Testis (tissue), 3 donors: Measurements from ENCODE around the gene STK36. TPM values are rescaled to one million over a fixed set of nuclear protein-coding genes. Genes with fewer than 3 reads are reported as not detected.

Experiments
- DNase-seq: peaks from one replicate; pipeline ENCODE4 v3.0.0-alpha.2; 2019
- H3K27ac ChIP-seq, 2 donors: fragments of 200-600 bp; sonication (generic); one replicate each; pipeline ENCODE4 v1.5.1; 2019
- H3K27me3 ChIP-seq: fragments of 200-600 bp; sonication (generic); one replicate; pipeline ENCODE4 v1.5.1; 2019
- H3K36me3 ChIP-seq: fragments of 200-600 bp; sonication (generic); one replicate; pipeline ENCODE4 v1.5.1; 2017; ENCODE audit warnings: low read depth; ENCODE audit errors: missing control alignments
- H3K4me1 ChIP-seq: fragments of 200-600 bp; sonication (generic); one replicate; pipeline ENCODE4 v1.5.1; 2019
- H3K4me3 ChIP-seq, 2 donors: fragments of 200-600 bp; sonication (generic); one replicate each; pipeline ENCODE4 v1.5.1; 2017 to 2019
- H3K9me3 ChIP-seq: fragments of 200-600 bp; sonication (generic); one replicate; pipeline ENCODE4 v1.5.1; 2017
- CTCF ChIP-seq, 3 experiments: fragments of 450-650 bp in 2 of 3; fragments of 200-600 bp in 1 of 3; sonication (generic) in 1 of 3; IDR thresholded peaks; one replicate each; pipeline ENCODE4 v1.5.1; 2016 to 2019; ENCODE audit warnings: antibody characterized with exemption in 3 of 3, mild to moderate bottlenecking in 2 of 3, moderate library complexity in 1 of 3
- POLR2A ChIP-seq: fragments of 450-650 bp; IDR thresholded peaks from one replicate; pipeline ENCODE4 v1.6.1; 2017; ENCODE audit warnings: antibody characterized with exemption, mild to moderate bottlenecking, moderate library complexity
- WGBS, 2 donors: methylation state at CpG; one replicate each; pipeline ENCODE4 v1.1.5; 2018; 5-methylcytosine and 5-hydroxymethylcytosine counted together
- intact Hi-C: fragments of 100-400 bp; cut with DNase I; formaldehyde crosslinking; loops from one replicate; pipeline ENCODE4 v1.15.1; 2023; ENCODE audit warnings: low total_unique reads
- polyA plus RNA-seq: library from polyadenylated mRNA; stranded (reverse); fragments of 350-450 nt; fragmentation: Illumina TruSeq; extraction: RNeasy Lipid Tissue Mini Kit (QIAGEN cat#74804); gene quantifications from one replicate; pipeline ENCODE4 v1.2.3, GENCODE V29; 2014; ENCODE audit warnings: low read depth, low replicate concordance; ENCODE audit not compliant: insufficient read depth
- total RNA-seq, 2 donors: library from RNA; depleted of rRNA; stranded (reverse); fragments of >200 nt; gene quantifications; one replicate each; pipeline ENCODE4 v1.2.3, GENCODE V29; 2016

STK36 gene
- total and polyA plus RNA-seq, 3 donors from 2014 or later, result 153 to 186 (median 168) TPM

DNA sequence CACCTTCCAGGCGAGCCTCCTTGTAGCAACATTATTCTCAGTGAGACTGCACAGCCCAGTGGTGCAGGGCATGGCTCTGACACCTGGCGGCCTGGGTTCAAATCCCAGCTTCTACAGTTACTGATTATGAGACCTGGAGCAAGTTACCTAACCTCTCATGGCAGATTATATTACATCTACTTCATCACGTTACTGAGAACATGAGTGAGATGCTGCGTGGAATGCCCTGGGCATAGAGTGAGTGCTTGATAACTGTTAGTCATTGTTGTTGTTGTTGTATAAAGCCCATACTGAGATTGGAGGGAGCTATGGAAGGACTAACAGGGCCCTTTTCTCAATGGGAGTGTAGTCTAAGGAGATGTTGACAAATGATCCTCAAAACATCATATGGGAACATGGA, 45.5 kb upstream of the STK36 start:
- no peaks in the 10 kb centered on the region for H3K27me3 ChIP-seq
- H3K4me3 ChIP-seq, result no peak overlapping the region
- H3K36me3 ChIP-seq, result no peaks in the 10 kb centered on the region
- no peak for DNase-seq
- no peak overlapping the region for H3K27ac ChIP-seq
- no peak for TF ChIP-seq POLR2A
- TF ChIP-seq CTCF (IDR thresholded peaks at IDR 0.05), result no peak
- H3K9me3 ChIP-seq, result no peaks in the 10 kb centered on the region
- 90 to 98% methylated on average over 4 of the region's 4 CpGs for WGBS, 2 donors
- no peaks in the 10 kb centered on the region for H3K4me1 ChIP-seq
- intact Hi-C loops, result no loop called here

DNA sequence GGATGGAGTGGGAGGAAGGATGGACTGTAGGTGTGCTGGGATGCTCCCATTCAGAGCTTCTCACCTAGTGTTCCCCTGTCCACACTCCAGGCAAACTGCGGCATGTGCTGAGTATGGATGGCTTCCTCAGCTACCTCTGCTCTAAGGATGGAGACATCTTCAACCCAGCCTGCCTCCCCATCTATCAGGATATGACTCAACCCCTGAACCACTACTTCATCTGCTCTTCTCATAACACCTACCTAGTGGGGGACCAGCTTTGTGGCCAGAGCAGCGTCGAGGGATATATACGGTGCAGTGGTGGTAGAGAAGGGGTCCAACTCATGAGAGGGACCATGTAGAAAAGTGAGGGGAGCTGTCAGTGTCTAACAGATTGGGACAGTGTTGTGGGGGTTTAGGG, 43.9 kb upstream of the STK36 start:
- no peaks in the 10 kb centered on the region for H3K27me3 ChIP-seq
- no peaks in the 10 kb centered on the region for H3K4me1 ChIP-seq
- H3K9me3 ChIP-seq, result no peaks in the 10 kb centered on the region
- 96 to 99% methylated on average over 4 of the region's 4 CpGs for WGBS, 2 donors
- DNase-seq, result no peak
- intact Hi-C loops, result no loop called here
- no peak overlapping the region for H3K27ac ChIP-seq
- TF ChIP-seq CTCF (IDR thresholded peaks at IDR 0.05) (no peak), POLR2A (no peak)
- no peaks in the 10 kb centered on the region for H3K36me3 ChIP-seq
- no peak overlapping the region for H3K4me3 ChIP-seq

GRCh38 chr2:218631837-218632236, 40.0 kb upstream of the STK36 start:
- DNase-seq, result no peak
- H3K4me3 ChIP-seq, result no peak overlapping the region
- no peak overlapping the region for H3K27ac ChIP-seq
- no peaks in the 10 kb centered on the region for H3K36me3 ChIP-seq
- intact Hi-C loops, result no loop called here
- WGBS, 2 donors, result 69 to 79% methylated on average over 4 of the region's 4 CpGs
- H3K27me3 ChIP-seq, result no peaks in the 10 kb centered on the region
- TF ChIP-seq CTCF (IDR thresholded peaks at IDR 0.05) (no peak), POLR2A (no peak)
- H3K4me1 ChIP-seq, result no peaks in the 10 kb centered on the region
- no peaks in the 10 kb centered on the region for H3K9me3 ChIP-seq

- Histone ChIP-seq H3K36me3 (no peaks in the 10 kb centered on the region), H3K9me3 (no peaks in the 10 kb centered on the region), H3K4me1 (no peaks in the 10 kb centered on the region), H3K4me3 (no peak overlapping the region), H3K27ac (no peak overlapping the region), H3K27me3 (no peaks in the 10 kb centered on the region)
- DNase-seq, result no peak
- intact Hi-C loops, result no loop called here
- TF ChIP-seq POLR2A (no peak), CTCF (IDR thresholded peaks at IDR 0.05) (no peak)
- 90 to 94% methylated on average over 5 of the region's 5 CpGs for whole genome bisulfite sequencing, 2 donors
These were observed 36.2 kb upstream of the STK36 start for GRCh38 chr2:218635719-218636118.

GRCh38 chr2:218638372-218638771, 33.5 kb upstream of the STK36 start:
- TF ChIP-seq POLR2A (no peak), CTCF (IDR thresholded peaks at IDR 0.05) (no peak)
- DNase-seq, result no peak
- intact Hi-C loops, result no loop called here
- no peaks in the 10 kb centered on the region for H3K27me3 ChIP-seq
- no peaks in the 10 kb centered on the region for H3K9me3 ChIP-seq
- WGBS, 2 donors, result 96 to 97% methylated on average over 18 of the region's 18 CpGs
- H3K4me1 ChIP-seq, result no peaks in the 10 kb centered on the region
- no peak overlapping the region for H3K27ac ChIP-seq
- no peaks in the 10 kb centered on the region for H3K36me3 ChIP-seq
- no peak overlapping the region for H3K4me3 ChIP-seq
